Measurements from ENCODE around the gene QRFP. TPM values are rescaled to one million over a fixed set of nuclear protein-coding genes. Genes with fewer than 3 reads are reported as not detected.

The QRFP gene, protein sequence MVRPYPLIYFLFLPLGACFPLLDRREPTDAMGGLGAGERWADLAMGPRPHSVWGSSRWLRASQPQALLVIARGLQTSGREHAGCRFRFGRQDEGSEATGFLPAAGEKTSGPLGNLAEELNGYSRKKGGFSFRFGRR
- not detected for total RNA-seq
- polyA plus RNA-seq (2013, experiment 1 of 2): not detected
- polyA plus RNA-seq (2013, experiment 2 of 2): not detected
- long read RNA-seq, experiment 1: 0 reads
- long read RNA-seq, experiment 2: 0 reads
- long read RNA-seq, experiment 3, partial matches to known transcripts: 0 of 2 reads
- long read RNA-seq, experiment 3, other reads (novel, unspliced or antisense): 2 of 2 reads
- long read RNA-seq, experiment 4: 0 reads

DNA sequence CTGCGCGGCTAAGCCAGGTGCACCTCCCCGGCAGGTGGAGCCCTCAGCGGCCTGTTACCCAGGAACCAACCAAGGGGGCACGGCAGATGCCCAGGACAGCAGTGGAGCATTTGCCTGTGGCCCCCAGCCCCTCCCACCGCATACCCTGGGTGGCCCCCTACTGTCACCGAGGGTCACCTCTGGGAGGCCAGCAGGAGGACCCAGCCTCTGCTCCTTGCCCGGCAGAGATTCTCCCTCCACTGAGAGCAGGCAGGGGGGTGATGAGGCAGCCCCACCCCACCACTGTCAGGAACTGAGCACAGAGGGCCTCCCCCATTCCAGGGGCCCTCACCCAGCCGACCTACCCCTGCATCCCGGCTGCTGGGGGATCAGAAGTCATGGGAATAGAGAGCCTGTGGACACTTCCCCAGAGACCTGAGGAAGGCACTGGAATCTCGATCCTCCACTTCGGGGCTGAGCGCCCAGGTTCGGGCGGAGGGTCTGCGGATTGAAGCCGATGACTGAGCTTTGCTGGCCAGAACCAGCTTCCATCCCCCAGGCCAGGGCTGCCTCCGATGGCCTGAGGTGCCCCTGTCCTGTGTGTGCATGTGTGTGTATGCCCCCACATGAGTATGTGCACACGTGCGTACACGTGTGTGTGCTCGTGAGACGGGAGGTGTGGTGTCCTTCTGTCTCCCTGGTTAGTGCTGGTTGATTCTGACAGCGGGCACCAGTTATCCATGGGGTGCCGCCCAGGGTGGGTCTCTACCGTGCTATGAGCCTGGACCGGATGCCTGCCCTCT, at the start of gene QRFP:
QRFP (minus strand) TSS at position 580 of the 782 bp plus-strand sequence. CDS start 2,974 bp downstream, outside the sequence.
- Histone ChIP-seq H3K36me3 (ENCODE audit: control insufficient read depth, insufficient read depth, low read length) (no peaks in the 10 kb centered on the region), H3K27ac (ENCODE audit: low read depth, low read length) (no peak within 1 kb of the TSS), H3K4me3 (ENCODE audit: low read length) (no peak within 1 kb of the TSS), H3K9me3 (ENCODE audit: control insufficient read depth, low read length) (no peaks in the 10 kb centered on the region), H3K27me3 (ENCODE audit: control insufficient read depth, insufficient read depth, low read length, poor library complexity, severe bottlenecking) (no peaks in the 10 kb centered on the region), H3K4me1 (ENCODE audit: control insufficient read depth, insufficient read depth, low read length) (no peaks in the 10 kb centered on the region), H3K9ac (ENCODE audit: extremely low read depth, low read length, poor library complexity, severe bottlenecking) (no peak within 1 kb of the TSS)
- peaks cover 2% of the 10 kb centered on the region for H3K4me1 Mint-ChIP-seq
- no peaks in the 10 kb centered on the region for H3K27me3 Mint-ChIP-seq (ENCODE audit: insufficient read depth)
- TF ChIP-seq, protein P1, sequence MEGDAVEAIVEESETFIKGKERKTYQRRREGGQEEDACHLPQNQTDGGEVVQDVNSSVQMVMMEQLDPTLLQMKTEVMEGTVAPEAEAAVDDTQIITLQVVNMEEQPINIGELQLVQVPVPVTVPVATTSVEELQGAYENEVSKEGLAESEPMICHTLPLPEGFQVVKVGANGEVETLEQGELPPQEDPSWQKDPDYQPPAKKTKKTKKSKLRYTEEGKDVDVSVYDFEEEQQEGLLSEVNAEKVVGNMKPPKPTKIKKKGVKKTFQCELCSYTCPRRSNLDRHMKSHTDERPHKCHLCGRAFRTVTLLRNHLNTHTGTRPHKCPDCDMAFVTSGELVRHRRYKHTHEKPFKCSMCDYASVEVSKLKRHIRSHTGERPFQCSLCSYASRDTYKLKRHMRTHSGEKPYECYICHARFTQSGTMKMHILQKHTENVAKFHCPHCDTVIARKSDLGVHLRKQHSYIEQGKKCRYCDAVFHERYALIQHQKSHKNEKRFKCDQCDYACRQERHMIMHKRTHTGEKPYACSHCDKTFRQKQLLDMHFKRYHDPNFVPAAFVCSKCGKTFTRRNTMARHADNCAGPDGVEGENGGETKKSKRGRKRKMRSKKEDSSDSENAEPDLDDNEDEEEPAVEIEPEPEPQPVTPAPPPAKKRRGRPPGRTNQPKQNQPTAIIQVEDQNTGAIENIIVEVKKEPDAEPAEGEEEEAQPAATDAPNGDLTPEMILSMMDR (conservative IDR thresholded peaks at IDR 0.05): no peak
- H3K36me3 Mint-ChIP-seq (ENCODE audit: low read depth): peaks cover 2% of the 10 kb centered on the region
- no peaks in the 10 kb centered on the region for H3K9me3 Mint-ChIP-seq
- peak within 1 kb of the TSS; percentile 8 for H3K27ac Mint-ChIP-seq
- no peak for DNase-seq
- no peak within 1 kb of the TSS for H3K4me3 Mint-ChIP-seq
- WGBS, 2 experiments (ENCODE audit: insufficient coverage in 1 of 2, insufficient read length in 1 of 2): 91 to 93% methylated on average over 19 to 27 of the region's 27 CpGs

DNA sequence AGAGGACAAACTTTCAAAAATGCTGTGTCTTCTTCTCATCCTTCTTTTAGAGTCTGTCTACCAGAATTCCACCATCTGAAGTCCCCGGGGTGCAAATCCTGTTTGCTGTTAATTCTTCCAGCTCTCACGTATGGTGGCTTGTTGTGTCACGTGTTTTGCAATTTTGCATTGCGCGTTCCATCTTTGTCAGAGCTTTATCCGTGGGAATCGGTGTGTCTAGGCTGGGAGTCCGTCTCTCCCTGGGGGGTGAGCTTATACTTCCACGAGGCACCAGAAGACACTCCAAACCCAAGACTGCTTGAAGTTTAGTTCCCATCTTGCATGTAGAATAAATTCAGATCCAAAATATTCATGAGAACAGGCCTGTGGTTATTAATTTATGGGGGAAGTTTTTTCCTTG, 48.6 kb upstream of the QRFP start:
- Histone ChIP-seq H3K4me1 (ENCODE audit: control insufficient read depth, insufficient read depth, low read length) (no peaks in the 10 kb centered on the region), H3K9ac (ENCODE audit: extremely low read depth, low read length, poor library complexity, severe bottlenecking) (no peak overlapping the region), H3K9me3 (ENCODE audit: control insufficient read depth, low read length) (peaks cover 5% of the 10 kb centered on the region), H3K27me3 (ENCODE audit: control insufficient read depth, insufficient read depth, low read length, poor library complexity, severe bottlenecking) (peaks cover 30% of the 10 kb centered on the region), H3K27ac (ENCODE audit: low read depth, low read length) (no peak overlapping the region), H3K36me3 (ENCODE audit: control insufficient read depth, insufficient read depth, low read length) (no peaks in the 10 kb centered on the region), H3K4me3 (ENCODE audit: low read length) (no peak overlapping the region)
- WGBS, 2 experiments (ENCODE audit: insufficient coverage in 1 of 2, insufficient read length in 1 of 2): 92 to 94% methylated on average over 8 to 9 of the region's 9 CpGs
- Mint-ChIP-seq H3K4me1 (peaks cover 12% of the 10 kb centered on the region), H3K27ac (no peak overlapping the region), H3K4me3 (no peak overlapping the region), H3K27me3 (ENCODE audit: insufficient read depth) (peaks cover 35% of the 10 kb centered on the region), H3K9me3 (peaks cover 10% of the 10 kb centered on the region), H3K36me3 (ENCODE audit: low read depth) (no peaks in the 10 kb centered on the region)
- TF ChIP-seq, protein P1 (conservative IDR thresholded peaks at IDR 0.05): no peak
- no peak for DNase-seq

GRCh38 chr9:130944510-130945058, 48.0 kb upstream of the QRFP start:
- H3K9ac ChIP-seq (ENCODE audit: extremely low read depth, low read length, poor library complexity, severe bottlenecking): no peak overlapping the region
- TF ChIP-seq, protein P1 (conservative IDR thresholded peaks at IDR 0.05): no peak
- H3K4me1 ChIP-seq (ENCODE audit: control insufficient read depth, insufficient read depth, low read length): no peaks in the 10 kb centered on the region
- WGBS, 2 experiments (ENCODE audit: insufficient coverage in 1 of 2, insufficient read length in 1 of 2): 61 to 72% methylated on average over 2 to 3 of the region's 3 CpGs
- no peak overlapping the region for H3K27ac Mint-ChIP-seq
- H3K9me3 Mint-ChIP-seq: peaks cover 5% of the 10 kb centered on the region
- peaks cover 37% of the 10 kb centered on the region for H3K27me3 Mint-ChIP-seq (ENCODE audit: insufficient read depth)
- H3K4me3 ChIP-seq (ENCODE audit: low read length): no peak overlapping the region
- H3K36me3 ChIP-seq (ENCODE audit: control insufficient read depth, insufficient read depth, low read length): no peaks in the 10 kb centered on the region
- H3K9me3 ChIP-seq (ENCODE audit: control insufficient read depth, low read length): peaks cover under 1% of the 10 kb centered on the region
- H3K36me3 Mint-ChIP-seq (ENCODE audit: low read depth): no peaks in the 10 kb centered on the region
- peaks cover 35% of the 10 kb centered on the region for H3K27me3 ChIP-seq (ENCODE audit: control insufficient read depth, insufficient read depth, low read length, poor library complexity, severe bottlenecking)
- peak; percentile 45 for DNase-seq
- no peak overlapping the region for H3K27ac ChIP-seq (ENCODE audit: low read depth, low read length)
- peaks cover 12% of the 10 kb centered on the region for H3K4me1 Mint-ChIP-seq
- no peak overlapping the region for H3K4me3 Mint-ChIP-seq
